Occipital lobe (tissue), 2 donors: ENCODE measurements around the gene CNPY1. TPM values are rescaled to one million over a fixed set of nuclear protein-coding genes. Genes with fewer than 3 reads are reported as not detected.

Experiments
- DNase-seq: peaks from one replicate; lab custom pipeline; 2025; lab: John Stamatoyannopoulos, UW
- total RNA-seq: library from RNA; depleted of rRNA; stranded (reverse); fragments of >200 nt; gene quantifications from one replicate; pipeline ENCODE4 v1.2.3, GENCODE V29; 2014

The CNPY1 gene
- total RNA-seq, 1 donor from 2014 or later: 0.16 TPM

- DNase-seq: no peak
Observed at GRCh38 chr7:155513543-155514285, 32.6 kb downstream of the CNPY1 start.

- DNase-seq: no peak
Observed at GRCh38 chr7:155512246-155512887, 34.0 kb downstream of the CNPY1 start.

DNA sequence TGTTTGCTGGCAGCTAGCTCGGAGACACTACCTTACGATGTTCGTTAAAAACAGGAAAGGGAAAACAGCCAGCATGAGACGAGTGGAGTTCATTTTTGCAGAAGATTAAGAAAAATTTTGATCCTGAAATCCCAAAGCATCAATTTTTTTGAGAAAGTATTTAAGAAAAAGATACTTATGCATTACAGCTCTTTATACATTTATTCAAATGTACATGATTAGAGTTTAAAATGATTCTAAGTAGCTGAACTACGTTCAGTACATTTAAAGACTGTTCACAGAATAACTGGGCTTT is 34.7 kb downstream of the CNPY1 start:
- no peak for DNase-seq

GRCh38 chr7:155510975-155511701 is 35.2 kb downstream of the CNPY1 start:
- no peak for DNase-seq

DNA sequence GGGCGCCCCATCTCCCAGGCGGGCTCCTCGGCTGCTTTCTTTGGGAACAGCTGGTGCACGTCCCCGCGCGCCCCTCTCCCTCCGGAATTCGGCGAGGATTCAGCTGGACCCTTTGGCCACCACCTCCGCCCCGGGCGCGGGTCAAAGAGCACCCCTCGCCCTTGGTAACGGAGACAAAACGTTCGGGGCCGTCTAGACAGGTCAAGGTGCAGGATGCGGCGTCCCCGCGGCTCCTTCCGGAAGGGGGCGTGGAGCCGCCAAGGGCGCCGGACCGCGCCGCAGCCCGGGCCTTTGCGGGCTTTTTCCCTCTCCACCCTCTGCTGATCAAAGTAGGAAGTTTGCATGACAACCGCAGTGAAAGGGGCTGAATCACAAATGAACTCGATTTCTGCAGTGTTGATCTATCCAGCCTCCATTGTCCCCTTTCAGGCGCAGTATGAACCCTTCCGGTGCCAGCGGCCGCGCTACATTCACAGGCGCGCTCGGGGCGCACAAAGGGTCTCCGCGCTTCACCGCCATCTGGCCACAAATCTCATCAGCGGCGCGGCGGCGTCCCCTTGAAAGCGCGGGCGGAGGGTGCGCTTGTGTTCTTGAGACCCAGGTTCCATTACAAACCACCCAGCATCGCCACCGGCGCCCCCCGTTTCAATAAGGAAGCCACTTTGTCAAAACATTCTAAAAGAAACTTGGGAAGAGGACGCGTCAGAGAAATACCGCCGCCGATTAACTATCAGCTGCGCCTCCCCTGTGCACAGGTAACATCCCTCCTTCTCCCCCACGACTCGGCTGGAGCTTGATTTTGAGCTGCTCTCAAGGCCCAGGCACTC is 36.4 kb downstream of the CNPY1 start:
- no peak for DNase-seq

- DNase-seq: no peak
Observed at GRCh38 chr7:155509359-155509724, 37.0 kb downstream of the CNPY1 start.

- no peak for DNase-seq
Observed at GRCh38 chr7:155508376-155509358, 37.7 kb downstream of the CNPY1 start.

DNA sequence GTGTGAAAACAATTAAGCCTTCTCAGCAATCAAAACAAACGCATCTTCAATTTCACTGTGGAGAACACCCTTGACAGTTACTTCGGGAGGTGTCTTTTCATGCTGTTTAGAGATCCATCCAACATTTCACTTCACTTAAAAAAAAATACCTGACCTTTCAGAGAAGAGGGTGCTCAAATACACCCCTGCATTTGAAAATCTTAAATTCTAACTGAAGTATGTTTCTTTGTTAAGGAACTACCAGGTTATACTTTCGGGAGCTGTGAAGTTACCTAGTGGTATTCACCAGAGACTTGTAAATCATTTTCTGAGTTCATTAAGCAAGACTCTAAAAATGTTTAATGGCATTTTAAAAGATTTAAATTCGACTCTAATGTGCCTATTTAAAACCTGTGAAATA is 38.8 kb downstream of the CNPY1 start:
- no peak for DNase-seq

DNA sequence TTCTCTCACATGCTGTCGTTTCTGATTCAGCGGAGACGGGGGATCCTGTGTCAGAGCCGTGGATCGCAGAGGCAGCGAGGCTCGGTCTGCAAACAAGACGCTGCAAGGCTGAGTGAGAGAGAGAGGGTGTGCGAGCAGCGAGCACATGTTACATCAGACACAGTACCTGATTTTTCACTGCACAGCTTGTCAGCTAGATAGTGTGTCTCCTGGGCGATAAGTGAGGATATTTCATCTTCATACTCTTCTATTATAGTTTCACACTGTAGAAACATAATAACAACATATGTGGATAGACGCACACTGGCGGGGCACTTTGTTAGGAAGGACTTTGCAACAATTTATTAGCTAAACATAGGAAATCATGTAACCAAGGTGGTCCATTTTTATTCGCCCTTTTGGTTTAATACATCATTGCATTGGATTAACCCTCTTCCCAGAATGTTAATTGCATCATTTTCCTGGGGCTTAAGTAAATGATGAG is 39.5 kb downstream of the CNPY1 start:
- DNase-seq: no peak

GRCh38 chr7:155505422-155505793 is 41.0 kb downstream of the CNPY1 start:
- no peak for DNase-seq

- DNase-seq: no peak
Observed at GRCh38 chr7:155497149-155497901, 49.0 kb downstream of the CNPY1 start.

GRCh38 chr7:155496267-155497005 is 49.9 kb downstream of the CNPY1 start:
- DNase-seq: no peak

DNA sequence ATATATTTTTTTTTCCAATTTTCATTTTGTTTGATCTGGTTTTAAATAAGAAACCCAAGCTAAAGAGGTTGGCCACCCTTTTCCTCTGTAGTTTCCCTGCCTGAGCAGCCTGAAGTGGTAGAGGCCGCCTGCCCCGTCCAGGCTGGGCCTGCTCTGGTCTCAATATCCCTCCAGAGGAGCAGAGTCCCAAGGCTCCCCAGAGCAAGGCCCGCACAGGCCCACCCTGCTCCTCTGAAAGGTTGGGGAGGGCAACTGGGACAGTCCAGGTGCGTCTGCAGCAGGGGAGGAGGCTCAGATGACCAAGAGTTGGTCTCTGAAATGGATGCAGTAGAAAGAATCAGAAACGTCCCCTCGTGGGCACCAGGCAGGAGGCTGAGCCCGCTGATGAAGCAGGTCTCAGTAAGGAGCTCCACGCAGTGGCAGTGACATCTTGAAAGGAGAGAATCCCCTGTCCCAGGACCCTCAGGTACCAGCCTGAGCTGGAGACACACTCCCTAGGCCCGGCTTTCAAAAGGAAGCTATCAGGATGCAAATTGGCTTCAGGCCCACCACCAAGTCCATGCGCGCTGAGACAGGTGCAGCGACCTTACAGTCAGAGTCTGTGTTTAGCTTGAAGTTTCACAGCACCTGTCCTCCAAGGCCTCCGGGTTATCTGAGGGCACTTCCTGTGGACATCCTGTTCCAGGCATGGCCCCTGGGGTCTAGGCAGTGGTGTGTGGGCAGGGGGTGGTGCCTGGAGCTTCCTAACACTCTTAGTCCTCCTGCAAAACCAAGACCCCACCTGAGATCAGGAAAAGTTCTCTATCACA is 50.7 kb downstream of the CNPY1 start:
- DNase-seq: no peak

DNA sequence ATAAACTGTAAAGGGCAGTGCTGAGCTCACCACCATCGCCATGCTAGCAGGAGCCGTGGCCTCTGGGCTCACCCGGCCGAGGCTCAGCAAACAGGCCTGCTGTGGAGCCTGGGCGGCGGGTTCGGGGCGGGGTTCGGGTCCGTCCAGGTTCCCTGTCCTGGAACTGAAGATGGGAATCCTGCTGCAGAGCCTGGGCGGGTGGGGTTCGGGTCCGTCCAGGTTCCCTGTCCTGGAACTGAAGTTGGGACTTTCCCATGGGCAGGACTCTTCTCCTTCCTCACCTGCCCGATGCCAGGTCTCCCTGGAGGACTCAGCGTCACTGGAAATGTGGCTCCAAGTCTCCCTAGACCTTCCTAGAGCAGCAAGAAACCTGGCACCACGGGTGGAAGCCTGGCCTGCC is 51.8 kb downstream of the CNPY1 start:
- DNase-seq: no peak

GRCh38 chr7:155493744-155494538 is 52.4 kb downstream of the CNPY1 start:
- DNase-seq: no peak

DNA sequence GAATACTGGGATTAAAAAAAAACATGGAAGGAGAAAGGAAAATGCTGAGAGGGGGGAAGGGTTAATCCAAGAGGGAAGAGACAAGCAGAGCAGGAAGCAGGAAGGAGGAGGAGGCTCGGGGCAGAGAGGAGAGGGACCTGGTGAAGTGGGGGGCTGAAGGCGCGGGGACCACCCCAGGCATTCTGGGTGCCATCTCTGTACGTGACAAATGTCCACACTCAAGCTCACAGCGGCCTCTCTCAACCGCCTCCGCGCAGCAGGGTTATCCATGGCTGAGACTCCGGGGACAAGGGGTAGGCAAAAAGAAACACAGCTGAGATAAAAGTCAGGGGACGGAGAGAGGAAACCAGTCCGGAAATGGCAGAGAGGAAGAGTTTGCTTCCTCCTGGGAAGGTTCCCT is 54.5 kb downstream of the CNPY1 start:
- no peak for DNase-seq
